DOHH2 (cell line): ENCODE data around the gene RNF217.

Experiments
- H3F3A ChIP-seq: fragments of 200-600 bp; sonication (generic), shearing (Covaris generic); 2 replicates; pipeline ENCODE4 v1.6.0; 2016; ENCODE audit warnings: antibody characterized with exemption, mild to moderate bottlenecking; ENCODE audit not compliant: control insufficient read depth, insufficient read depth
- H3K27ac ChIP-seq: fragments of 200-600 bp; sonication (generic); 2 replicates; pipeline ENCODE4 v1.5.1; 2014; ENCODE audit warnings: low read depth, mild to moderate bottlenecking, low read length, moderate library complexity
- H3K27me3 ChIP-seq: fragments of 200-600 bp; sonication (generic); 2 replicates; pipeline ENCODE4 v1.6.1; 2014; ENCODE audit warnings: mild to moderate bottlenecking, low read length, mixed read lengths; ENCODE audit not compliant: control insufficient read depth
- H3K36me3 ChIP-seq: fragments of 200-600 bp; sonication (generic); 2 replicates; pipeline ENCODE4 v1.6.1; 2014; ENCODE audit warnings: mild to moderate bottlenecking, low read length, moderate library complexity, mixed read lengths; ENCODE audit not compliant: control insufficient read depth
- H3K4me1 ChIP-seq: fragments of 200-600 bp; sonication (generic); 2 replicates; pipeline ENCODE4 v1.6.1; 2014; ENCODE audit warnings: mild to moderate bottlenecking, low read length, mixed read lengths; ENCODE audit not compliant: control insufficient read depth
- H3K4me2 ChIP-seq: fragments of 200-600 bp; sonication (generic); 2 replicates; pipeline ENCODE4 v1.6.0; 2014; ENCODE audit warnings: mild to moderate bottlenecking, low read length, moderate library complexity
- H3K4me3 ChIP-seq: fragments of 200-600 bp; sonication (generic); 2 replicates; pipeline ENCODE4 v1.5.1; 2014; ENCODE audit warnings: mild to moderate bottlenecking, low read length, mixed read lengths
- H3K79me2 ChIP-seq: fragments of 200-600 bp; sonication (generic); 2 replicates; pipeline ENCODE4 v1.6.1; 2014; ENCODE audit warnings: mild to moderate bottlenecking, low read length, mixed read lengths; ENCODE audit not compliant: control insufficient read depth
- H3K9me2 ChIP-seq: fragments of 200-600 bp; sonication (generic); replicated peaks from 2 replicates; pipeline ENCODE4 v1.6.1; 2014; ENCODE audit warnings: mild to moderate bottlenecking, low read length, mixed read lengths; ENCODE audit not compliant: control insufficient read depth
- H3K9me3 ChIP-seq: fragments of 200-600 bp; sonication (generic); 2 replicates; pipeline ENCODE4 v1.6.1; 2014; ENCODE audit warnings: antibody characterized with exemption, low read length, mixed read lengths; ENCODE audit not compliant: control insufficient read depth, insufficient read depth
- H4K20me1 ChIP-seq: fragments of 200-600 bp; sonication (generic); 2 replicates; pipeline ENCODE4 v1.6.0; 2014; ENCODE audit warnings: low read depth, mild to moderate bottlenecking, antibody characterized with exemption, low read length, moderate library complexity; ENCODE audit not compliant: control insufficient read depth, insufficient read depth
- CTCF ChIP-seq: fragments of 200-600 bp; sonication (generic); IDR thresholded peaks from one replicate; pipeline ENCODE4 v1.5.1; 2014; ENCODE audit warnings: antibody characterized with exemption, mild to moderate bottlenecking, low read depth, low read length; ENCODE audit not compliant: poor library complexity, severe bottlenecking
- EZH2phosphoT487 ChIP-seq: fragments of 200-600 bp; sonication (generic); IDR thresholded peaks from 2 replicates; pipeline ENCODE4 v1.6.1; 2017; ENCODE audit warnings: borderline replicate concordance, mild to moderate bottlenecking, antibody characterized with exemption, low read length, moderate library complexity, mixed read lengths

The RNF217 gene

GRCh38 chr6:125038925-125039324, 76.7 kb downstream of the RNF217 start:
- Histone ChIP-seq H4K20me1 (no peaks in the 10 kb centered on the region), H3K36me3 (no peaks in the 10 kb centered on the region), H3K79me2 (no peaks in the 10 kb centered on the region), H3K4me2 (no peak overlapping the region), H3K9me2 (no peaks in the 10 kb centered on the region), H3K9me3 (no peaks in the 10 kb centered on the region), H3K4me1 (no peaks in the 10 kb centered on the region), H3K4me3 (no peak overlapping the region), H3K27me3 (no peaks in the 10 kb centered on the region), H3K27ac (no peak overlapping the region), H3F3A (no peaks in the 10 kb centered on the region)
- TF ChIP-seq CTCF (no peak), EZH2phosphoT487 (no peak)

GRCh38 chr6:125041740-125042459, 79.7 kb downstream of the RNF217 start:
- H3K9me3 ChIP-seq, result no peaks in the 10 kb centered on the region
- TF ChIP-seq CTCF (no peak), EZH2phosphoT487 (no peak)
- no peaks in the 10 kb centered on the region for H4K20me1 ChIP-seq
- no peaks in the 10 kb centered on the region for H3K9me2 ChIP-seq
- no peaks in the 10 kb centered on the region for H3K4me1 ChIP-seq
- no peak overlapping the region for H3K27ac ChIP-seq
- H3K79me2 ChIP-seq, result no peaks in the 10 kb centered on the region
- H3F3A ChIP-seq, result no peaks in the 10 kb centered on the region
- no peaks in the 10 kb centered on the region for H3K36me3 ChIP-seq
- H3K4me3 ChIP-seq, result no peak overlapping the region
- no peaks in the 10 kb centered on the region for H3K27me3 ChIP-seq
- no peak overlapping the region for H3K4me2 ChIP-seq

- no peaks in the 10 kb centered on the region for H3K9me3 ChIP-seq
- no peaks in the 10 kb centered on the region for H3K4me1 ChIP-seq
- H3K36me3 ChIP-seq, result no peaks in the 10 kb centered on the region
- H3K9me2 ChIP-seq, result no peaks in the 10 kb centered on the region
- no peak overlapping the region for H3K4me3 ChIP-seq
- no peak overlapping the region for H3K4me2 ChIP-seq
- H3K27me3 ChIP-seq, result no peaks in the 10 kb centered on the region
- no peak overlapping the region for H3K27ac ChIP-seq
- no peaks in the 10 kb centered on the region for H3K79me2 ChIP-seq
- TF ChIP-seq EZH2phosphoT487 (no peak), CTCF (no peak)
- no peaks in the 10 kb centered on the region for H3F3A ChIP-seq
- no peaks in the 10 kb centered on the region for H4K20me1 ChIP-seq
Measured at GRCh38 chr6:125044066-125044465, 81.8 kb downstream of the RNF217 start.
